ENCODE measurements around the gene SPATA24. TPM values are rescaled to one million over a fixed set of nuclear protein-coding genes. Genes with fewer than 3 reads are reported as not detected.

SPATA24 gene
- total and polyA plus RNA-seq, 2 experiments from 2014 or later: 16.0 to 20.6 TPM

DNA sequence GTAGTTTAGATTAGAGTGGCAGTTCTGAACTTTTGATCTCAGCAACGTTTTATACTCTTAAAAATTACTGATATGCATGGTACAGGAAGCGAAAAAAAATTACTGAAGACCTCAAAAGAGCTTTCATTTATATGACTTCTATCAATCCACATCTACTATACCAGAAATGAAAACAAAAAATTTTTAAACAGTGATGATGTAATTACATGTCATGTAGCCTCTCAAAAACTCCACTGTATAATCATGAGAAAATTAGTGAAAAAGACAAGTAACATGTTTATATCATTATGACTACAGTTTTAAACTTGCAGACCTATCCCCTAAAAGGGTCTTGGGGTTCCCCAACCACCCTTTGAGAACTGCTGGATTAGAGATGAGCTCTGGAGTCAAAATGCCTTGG, 26.1 kb upstream of the SPATA24 start (continued):
- TF ChIP-seq, protein P1, sequence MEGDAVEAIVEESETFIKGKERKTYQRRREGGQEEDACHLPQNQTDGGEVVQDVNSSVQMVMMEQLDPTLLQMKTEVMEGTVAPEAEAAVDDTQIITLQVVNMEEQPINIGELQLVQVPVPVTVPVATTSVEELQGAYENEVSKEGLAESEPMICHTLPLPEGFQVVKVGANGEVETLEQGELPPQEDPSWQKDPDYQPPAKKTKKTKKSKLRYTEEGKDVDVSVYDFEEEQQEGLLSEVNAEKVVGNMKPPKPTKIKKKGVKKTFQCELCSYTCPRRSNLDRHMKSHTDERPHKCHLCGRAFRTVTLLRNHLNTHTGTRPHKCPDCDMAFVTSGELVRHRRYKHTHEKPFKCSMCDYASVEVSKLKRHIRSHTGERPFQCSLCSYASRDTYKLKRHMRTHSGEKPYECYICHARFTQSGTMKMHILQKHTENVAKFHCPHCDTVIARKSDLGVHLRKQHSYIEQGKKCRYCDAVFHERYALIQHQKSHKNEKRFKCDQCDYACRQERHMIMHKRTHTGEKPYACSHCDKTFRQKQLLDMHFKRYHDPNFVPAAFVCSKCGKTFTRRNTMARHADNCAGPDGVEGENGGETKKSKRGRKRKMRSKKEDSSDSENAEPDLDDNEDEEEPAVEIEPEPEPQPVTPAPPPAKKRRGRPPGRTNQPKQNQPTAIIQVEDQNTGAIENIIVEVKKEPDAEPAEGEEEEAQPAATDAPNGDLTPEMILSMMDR (conservative IDR thresholded peaks at IDR 0.05; ENCODE audit: low read depth in 2 of 2): no peak
- TF ChIP-seq CREB1 (CRISPR knock-in tag; IDR thresholded peaks at IDR 0.05; ENCODE audit: low read depth) (no peak), JUNB (IDR thresholded peaks at IDR 0.05; ENCODE audit: unreplicated experiment) (no peak), EZH2phosphoT487 (IDR thresholded peaks at IDR 0.05; ENCODE audit: unreplicated experiment) (no peak), REST (IDR thresholded peaks at IDR 0.05; ENCODE audit: unreplicated experiment) (no peak)
- TF ChIP-seq, protein P2, sequence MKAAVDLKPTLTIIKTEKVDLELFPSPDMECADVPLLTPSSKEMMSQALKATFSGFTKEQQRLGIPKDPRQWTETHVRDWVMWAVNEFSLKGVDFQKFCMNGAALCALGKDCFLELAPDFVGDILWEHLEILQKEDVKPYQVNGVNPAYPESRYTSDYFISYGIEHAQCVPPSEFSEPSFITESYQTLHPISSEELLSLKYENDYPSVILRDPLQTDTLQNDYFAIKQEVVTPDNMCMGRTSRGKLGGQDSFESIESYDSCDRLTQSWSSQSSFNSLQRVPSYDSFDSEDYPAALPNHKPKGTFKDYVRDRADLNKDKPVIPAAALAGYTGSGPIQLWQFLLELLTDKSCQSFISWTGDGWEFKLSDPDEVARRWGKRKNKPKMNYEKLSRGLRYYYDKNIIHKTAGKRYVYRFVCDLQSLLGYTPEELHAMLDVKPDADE (IDR thresholded peaks at IDR 0.05): no peak

GRCh38 chr5:139426203-139426885, 22.5 kb upstream of the SPATA24 start:
- H3K4me1 ChIP-seq (ENCODE audit: insufficient read depth): no peaks in the 10 kb centered on the region
- Mint-ChIP-seq H3K36me3 (ENCODE audit: low read depth) (peaks cover 40% of the 10 kb centered on the region), H3K27ac (no peak overlapping the region), H3K9me3 (no peaks in the 10 kb centered on the region), H3K4me3 (no peak overlapping the region), H3K27me3 (ENCODE audit: insufficient read depth, low read depth, poor library complexity) (peaks cover 2% of the 10 kb centered on the region), H3K4me1 (0 out of 3 replicates have a peak, but pooled peaks cover 3% of the 10 kb centered on the region)
- no peaks in the 10 kb centered on the region for H4K20me1 ChIP-seq (replicated peaks; ENCODE audit: insufficient read depth)
- no peaks in the 10 kb centered on the region for H3K79me2 ChIP-seq (replicated peaks; ENCODE audit: insufficient read depth)
- no peaks in the 10 kb centered on the region for H3K27me3 ChIP-seq (ENCODE audit: insufficient read depth)
- H3K4me3 ChIP-seq: no peak overlapping the region
- H3K27ac ChIP-seq (ENCODE audit: low read depth): peak overlapping the region; percentile 37; the same call in 1 of the 2 replicates
- no peak overlapping the region for H2AFZ ChIP-seq
- H3K4me2 ChIP-seq: no peak overlapping the region
- DNase-seq (ENCODE audit: low spot score) (no peak), ATAC-seq (no peak)
- H3K36me3 ChIP-seq (ENCODE audit: insufficient read depth): no peaks in the 10 kb centered on the region
- no peaks in the 10 kb centered on the region for H3F3A ChIP-seq (replicated peaks; ENCODE audit: low read depth)
- H3K9me2 ChIP-seq (ENCODE audit: insufficient read depth): no peaks in the 10 kb centered on the region
- TF ChIP-seq EZH2phosphoT487 (IDR thresholded peaks at IDR 0.05; ENCODE audit: unreplicated experiment): no peak
- TF ChIP-seq ZNF331 (CRISPR knock-in tag; IDR thresholded peaks at IDR 0.05; ENCODE audit: low read depth): no peak
- no peak for TF ChIP-seq REST (IDR thresholded peaks at IDR 0.05; ENCODE audit: unreplicated experiment)
- TF ChIP-seq NANOG (IDR thresholded peaks at IDR 0.05; ENCODE audit: borderline replicate concordance): no peak
- TF ChIP-seq, protein P1 (conservative IDR thresholded peaks at IDR 0.05; ENCODE audit: low read depth in 2 of 2): no peak
- TF ChIP-seq, protein P2 (IDR thresholded peaks at IDR 0.05): no peak
- TF ChIP-seq STAT1 (IDR thresholded peaks at IDR 0.05; ENCODE audit: unreplicated experiment): no peak
- no peak for TF ChIP-seq JUNB (IDR thresholded peaks at IDR 0.05; ENCODE audit: unreplicated experiment)

All from GM23338 (cell line).